ENCODE measurements around the gene CHST11. TPM values are rescaled to one million over a fixed set of nuclear protein-coding genes. Genes with fewer than 3 reads are reported as not detected.

The CHST11 gene
- polyA plus RNA-seq, 1 donor (not counting 4 experiments of a cell fraction or from before 2014, with no cell fraction given), result 11.9 TPM

- FAIRE-seq (no peak), DNase-seq (ENCODE audit: low read depth, low spot score) (no peak)
- dilution Hi-C loops (cut with MboI; ENCODE audit: extremely low pct_ligation_motif_present, low sequenced_read_pairs), result no loop called here
- no peaks in the 10 kb centered on the region for H3K36me3 ChIP-seq (ENCODE audit: control insufficient read depth in 2 of 2, extremely low read depth in 1 of 2, insufficient read depth in 2 of 2, low read length in 2 of 2)
- H4K20me1 ChIP-seq (ENCODE audit: control insufficient read depth, extremely low read depth, insufficient read depth, low read length), result peaks cover 3% of the 10 kb centered on the region
- H3K9ac ChIP-seq (ENCODE audit: control insufficient read depth, extremely low read depth, insufficient read depth, low read length), result no peak overlapping the region
- no peak overlapping the region for H3K27ac ChIP-seq (ENCODE audit: control insufficient read depth, insufficient read depth, low read length)
- H3K9me3 ChIP-seq (ENCODE audit: control insufficient read depth, low read depth, low read length), result no peaks in the 10 kb centered on the region
- no peak overlapping the region for H2AFZ ChIP-seq (ENCODE audit: control insufficient read depth, low read length)
- no peak overlapping the region for H3K4me3 ChIP-seq (ENCODE audit: control insufficient read depth in 2 of 3, extremely low read depth in 1 of 3, insufficient read depth in 2 of 3, low read depth in 1 of 3, low read length in 3 of 3)
- no peaks in the 10 kb centered on the region for H3K4me1 ChIP-seq (ENCODE audit: control insufficient read depth, extremely low read depth, insufficient read depth, low read length)
- H3K27me3 ChIP-seq (ENCODE audit: control insufficient read depth, extremely low read depth, insufficient read depth, low read length), result no peaks in the 10 kb centered on the region
- no peaks in the 10 kb centered on the region for H3K9me1 ChIP-seq (ENCODE audit: control insufficient read depth, extremely low read depth, insufficient read depth, low read length)
- H3K79me2 ChIP-seq (ENCODE audit: control insufficient read depth, insufficient read depth, low read length), result peaks cover 41% of the 10 kb centered on the region
- H3K4me2 ChIP-seq (ENCODE audit: control insufficient read depth, extremely low read depth, insufficient read depth, low read depth, low read length), result no peak overlapping the region
- TF ChIP-seq EZH2 (IDR thresholded peaks at IDR 0.05; ENCODE audit: low read length), result no peak
These were observed 18.5 kb downstream of the CHST11 start for GRCh38 chr12:104475271-104475670.

- Histone ChIP-seq H3K4me2 (ENCODE audit: control insufficient read depth, extremely low read depth, insufficient read depth, low read depth, low read length) (no peak overlapping the region), H4K20me1 (ENCODE audit: control insufficient read depth, extremely low read depth, insufficient read depth, low read length) (peaks cover 2% of the 10 kb centered on the region), H3K9ac (ENCODE audit: control insufficient read depth, extremely low read depth, insufficient read depth, low read length) (no peak overlapping the region), H3K4me1 (ENCODE audit: control insufficient read depth, extremely low read depth, insufficient read depth, low read length) (peaks cover 8% of the 10 kb centered on the region), H3K79me2 (ENCODE audit: control insufficient read depth, insufficient read depth, low read length) (peaks cover 35% of the 10 kb centered on the region), H3K36me3 (ENCODE audit: control insufficient read depth in 2 of 2, extremely low read depth in 1 of 2, insufficient read depth in 2 of 2, low read length in 2 of 2) (peaks cover 1 to 6% of the 10 kb centered on the region in 2 experiments), H3K27ac (ENCODE audit: control insufficient read depth, insufficient read depth, low read length) (no peak overlapping the region), H3K4me3 (ENCODE audit: control insufficient read depth in 2 of 3, extremely low read depth in 1 of 3, insufficient read depth in 2 of 3, low read depth in 1 of 3, low read length in 3 of 3) (no peak overlapping the region), H2AFZ (ENCODE audit: control insufficient read depth, low read length) (no peak overlapping the region), H3K9me1 (ENCODE audit: control insufficient read depth, extremely low read depth, insufficient read depth, low read length) (no peaks in the 10 kb centered on the region), H3K27me3 (ENCODE audit: control insufficient read depth, extremely low read depth, insufficient read depth, low read length) (no peaks in the 10 kb centered on the region), H3K9me3 (ENCODE audit: control insufficient read depth, low read depth, low read length) (no peaks in the 10 kb centered on the region)
- dilution Hi-C loops (cut with MboI; ENCODE audit: extremely low pct_ligation_motif_present, low sequenced_read_pairs), result no loop called here
- no peak for TF ChIP-seq EZH2 (IDR thresholded peaks at IDR 0.05; ENCODE audit: low read length)
- TF ChIP-seq CTCF (optimal IDR thresholded peaks at IDR 0.05 in 1 of 3, IDR thresholded peaks at IDR 0.05 in 1 of 3, conservative IDR thresholded peaks at IDR 0.05 in 1 of 3; ENCODE audit: extremely low read depth in 1 of 3, insufficient read depth in 2 of 3, low read length in 3 of 3), result no peak
- FAIRE-seq (no peak), DNase-seq (ENCODE audit: low read depth, low spot score) (no peak)
These were observed 21.0 kb downstream of the CHST11 start for GRCh38 chr12:104477510-104478390.
